Measurements from ENCODE around the gene NOS1AP. TPM values are rescaled to one million over a fixed set of nuclear protein-coding genes. Genes with fewer than 3 reads are reported as not detected.
A peak's percentile ranks its signal among the peaks of the same experiment; 100 is the strongest.
"Not testable (repeated sequence)": the region's sequence is repeated elsewhere in the genome, so short reads cannot be mapped to it uniquely, and the experiment has no call there.

Gene NOS1AP
- 0.06 and 0.20 TPM in 2 replicates for total RNA-seq (2014; rRNA removed; shearing (Covaris generic))

DNA sequence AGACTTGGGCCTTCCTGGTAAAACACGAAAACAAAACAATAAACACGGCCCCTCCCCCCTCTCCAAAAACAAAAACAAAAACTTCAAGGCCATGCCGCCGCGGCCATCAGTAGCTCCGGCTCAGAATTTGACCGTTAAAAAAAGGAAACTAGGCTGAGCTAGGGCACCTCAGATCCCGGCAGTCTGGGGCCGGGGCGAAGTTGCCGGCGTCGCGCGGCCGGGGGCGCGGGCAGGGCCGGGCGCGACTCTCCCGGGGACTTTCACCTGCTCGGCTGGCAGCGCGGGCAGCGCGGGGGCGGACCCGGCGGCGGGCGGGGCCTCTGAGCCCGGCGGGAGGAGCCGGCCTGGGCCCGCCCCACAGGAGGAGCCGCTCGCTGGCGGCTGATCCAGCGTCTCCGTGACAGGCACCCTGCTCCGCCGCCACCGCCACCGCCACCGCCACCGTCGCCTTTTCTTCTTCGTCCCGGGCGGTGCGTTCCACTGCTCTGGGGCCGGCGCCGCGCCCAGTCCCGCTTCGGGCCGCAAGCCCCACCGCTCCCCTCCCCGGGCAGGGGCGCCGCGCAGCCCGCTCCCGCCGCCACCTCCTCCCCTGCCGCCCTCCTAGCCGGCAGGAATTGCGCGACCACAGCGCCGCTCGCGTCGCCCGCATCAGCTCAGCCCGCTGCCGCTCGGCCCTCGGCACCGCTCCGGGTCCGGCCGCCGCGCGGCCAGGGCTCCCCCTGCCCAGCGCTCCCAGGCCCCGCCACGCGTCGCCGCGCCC lies at the start of gene NOS1AP:
NOS1AP (plus strand) TSS at position 358 of the 760 bp plus-strand sequence. CDS start 487 bp downstream, outside the sequence.
- in situ Hi-C loops (cut with HindIII; ENCODE audit: low sequenced_read_pairs): no loop called here
- DNase-seq (ENCODE audit: low spot score): peak; percentile 85

- no peak for DNase-seq (ENCODE audit: low spot score)
- in situ Hi-C loops (cut with HindIII; ENCODE audit: low sequenced_read_pairs): no loop called here
Measured at GRCh38 chr1:162020150-162020549, 49.3 kb upstream of the NOS1AP start.

- no peak for DNase-seq (ENCODE audit: low spot score)
- in situ Hi-C loops (cut with HindIII; ENCODE audit: low sequenced_read_pairs): no loop called here
Measured at GRCh38 chr1:162021124-162021523, 48.4 kb upstream of the NOS1AP start.

GRCh38 chr1:162022626-162023025 lies 46.9 kb upstream of the NOS1AP start:
- no peak for DNase-seq (ENCODE audit: low spot score)
- in situ Hi-C loops (cut with HindIII; ENCODE audit: low sequenced_read_pairs): no loop called here

- in situ Hi-C loops (cut with HindIII; ENCODE audit: low sequenced_read_pairs): no loop called here
- DNase-seq (ENCODE audit: low spot score): no peak
Measured at GRCh38 chr1:162023181-162023546, 46.3 kb upstream of the NOS1AP start.

DNA sequence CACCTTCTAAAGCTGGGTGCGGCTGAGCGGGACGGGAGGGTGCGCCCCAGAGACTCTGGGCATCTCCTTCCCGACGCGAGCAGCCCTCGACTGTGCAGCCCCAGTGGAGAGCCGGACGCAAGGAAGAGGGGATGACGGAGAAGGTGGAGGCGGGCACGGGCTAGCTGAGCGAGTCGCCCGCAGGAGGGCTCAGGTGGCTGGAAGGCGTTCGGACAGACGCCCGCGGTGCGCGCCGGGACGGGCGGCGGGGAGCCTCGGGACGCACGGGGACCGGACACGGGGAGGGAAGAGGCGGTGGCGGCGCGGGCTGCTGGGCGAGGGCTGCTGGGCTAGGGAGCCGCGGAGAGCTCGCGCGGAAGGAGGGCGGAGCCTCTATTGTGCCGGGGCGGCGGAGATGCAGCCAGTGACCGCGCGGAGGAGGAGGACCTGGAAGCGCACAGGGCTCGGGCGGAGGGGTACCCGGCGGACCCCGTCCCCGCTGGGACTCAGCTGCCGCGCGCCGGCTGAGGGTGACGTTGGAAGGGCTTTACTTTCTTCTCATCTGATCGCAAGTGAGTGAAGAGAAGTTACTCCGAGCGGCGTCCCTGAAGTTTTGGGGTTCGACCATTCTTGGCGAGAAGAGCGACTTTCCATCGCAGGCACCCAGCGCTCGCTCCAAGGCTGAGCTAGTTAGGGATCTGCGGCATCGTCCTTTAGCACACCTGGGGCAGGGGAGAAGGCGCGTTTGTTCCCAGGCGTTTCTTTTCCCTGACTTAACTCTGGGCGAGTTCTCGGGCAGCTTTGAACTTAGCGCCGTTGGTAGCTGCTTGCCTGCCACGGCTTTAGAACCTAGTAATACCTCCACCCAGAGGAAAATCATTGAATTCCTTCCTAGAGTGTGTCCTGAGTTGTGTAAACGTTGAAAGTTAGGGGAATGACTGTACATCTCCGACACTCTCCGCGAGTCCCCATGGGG lies 45.7 kb upstream of the NOS1AP start, which contains the start of gene OLFML2B:
OLFML2B (minus strand) TSS at position 323 of the 955 bp plus-strand sequence. CDS start 439 bp downstream, outside the sequence.
- peak; percentile 14 for DNase-seq (ENCODE audit: low spot score)
- in situ Hi-C loops (cut with HindIII; ENCODE audit: low sequenced_read_pairs): no loop called here

- DNase-seq (ENCODE audit: low spot score): no peak
- in situ Hi-C loops (cut with HindIII; ENCODE audit: low sequenced_read_pairs): no loop called here
Measured at GRCh38 chr1:162025541-162025940, 44.0 kb upstream of the NOS1AP start.

DNA sequence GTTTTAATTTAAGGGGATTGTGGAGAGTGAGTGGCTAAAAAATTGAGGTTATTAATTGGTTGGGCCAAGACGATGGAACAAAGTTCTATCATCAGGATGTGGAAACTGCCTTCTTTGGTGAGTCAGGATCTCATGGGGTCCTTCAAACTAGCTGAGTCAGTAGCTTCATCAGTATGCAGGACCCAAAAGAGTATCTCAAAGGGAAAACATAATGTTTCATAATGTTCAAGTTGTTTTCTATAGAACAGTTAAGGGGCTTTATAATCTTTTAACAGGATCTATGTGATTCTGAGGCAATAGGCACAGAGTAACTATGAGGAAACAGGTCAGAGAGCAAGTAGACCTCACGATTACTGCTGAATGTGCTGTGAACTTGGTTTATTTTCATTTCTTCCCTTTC lies 42.6 kb upstream of the NOS1AP start:
- no peak for DNase-seq (ENCODE audit: low spot score)
- in situ Hi-C loops (cut with HindIII; ENCODE audit: low sequenced_read_pairs): no loop called here

DNA sequence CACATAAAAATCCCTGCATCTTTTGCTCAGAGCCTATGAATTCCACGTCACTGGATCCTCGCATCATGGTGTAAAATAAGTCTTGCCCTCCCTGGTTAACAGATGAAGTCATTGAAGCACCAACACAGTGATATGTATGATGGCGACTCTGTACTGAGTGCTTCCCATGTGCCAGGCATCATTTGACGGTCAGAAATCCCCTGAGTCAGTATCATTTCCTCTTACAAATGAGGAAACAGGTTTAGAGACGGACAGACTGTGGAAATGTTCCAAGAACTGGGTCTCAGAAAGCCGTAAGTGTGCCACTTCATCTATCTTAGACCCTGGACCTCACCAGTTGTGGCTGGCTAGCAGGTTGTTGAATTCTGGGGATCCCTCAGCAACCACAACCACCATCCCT lies 40.8 kb upstream of the NOS1AP start:
- in situ Hi-C loops (cut with HindIII; ENCODE audit: low sequenced_read_pairs): no loop called here
- no peak for DNase-seq (ENCODE audit: low spot score)

DNA sequence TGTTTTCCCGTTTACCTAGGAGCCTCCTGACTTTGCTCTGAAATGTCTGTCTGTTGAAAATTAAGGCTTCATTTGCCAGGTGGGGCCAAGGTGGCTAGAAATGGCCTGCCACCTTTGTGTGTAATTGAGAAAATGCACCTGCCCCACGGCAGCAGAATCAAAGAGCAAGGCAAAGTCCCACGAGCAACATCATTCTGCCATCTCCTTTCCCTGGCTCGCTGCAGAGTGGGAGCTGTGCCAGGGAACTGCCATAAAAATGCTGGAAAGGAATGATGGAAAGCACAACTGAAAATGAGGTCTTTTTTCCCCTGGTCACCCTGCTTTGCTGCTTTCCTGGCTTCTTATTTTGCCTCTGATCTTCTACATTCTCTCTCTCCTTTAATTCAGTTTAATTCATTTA lies 40.3 kb upstream of the NOS1AP start:
- in situ Hi-C loops (cut with HindIII; ENCODE audit: low sequenced_read_pairs): no loop called here
- DNase-seq (ENCODE audit: low spot score): no peak

DNA sequence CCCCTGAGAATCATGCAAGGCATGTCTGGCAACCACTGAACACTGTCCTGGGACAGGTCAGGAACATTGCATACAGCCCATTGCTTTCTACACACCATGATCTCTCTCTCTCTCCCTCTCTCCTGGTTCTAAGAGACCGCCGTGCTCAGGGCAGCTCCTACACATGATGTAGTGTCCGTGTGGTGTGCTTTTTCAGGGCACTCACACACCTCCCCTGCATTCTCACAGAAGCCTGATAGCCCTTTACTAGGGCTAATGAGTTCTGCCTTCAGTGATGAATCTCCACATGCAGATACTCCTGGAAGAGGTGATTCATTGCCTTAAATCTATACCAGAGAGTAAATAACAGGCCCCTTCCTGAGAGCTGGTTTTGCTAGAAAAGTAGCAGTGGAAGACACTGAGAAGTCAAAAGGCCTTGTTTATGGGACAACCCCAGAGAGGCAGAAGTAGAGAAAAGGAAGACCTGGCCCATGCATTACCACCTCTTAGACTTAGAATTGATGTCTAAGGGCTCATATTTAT lies 38.7 kb upstream of the NOS1AP start:
- in situ Hi-C loops (cut with HindIII; ENCODE audit: low sequenced_read_pairs): no loop called here
- no peak for DNase-seq (ENCODE audit: low spot score)

DNA sequence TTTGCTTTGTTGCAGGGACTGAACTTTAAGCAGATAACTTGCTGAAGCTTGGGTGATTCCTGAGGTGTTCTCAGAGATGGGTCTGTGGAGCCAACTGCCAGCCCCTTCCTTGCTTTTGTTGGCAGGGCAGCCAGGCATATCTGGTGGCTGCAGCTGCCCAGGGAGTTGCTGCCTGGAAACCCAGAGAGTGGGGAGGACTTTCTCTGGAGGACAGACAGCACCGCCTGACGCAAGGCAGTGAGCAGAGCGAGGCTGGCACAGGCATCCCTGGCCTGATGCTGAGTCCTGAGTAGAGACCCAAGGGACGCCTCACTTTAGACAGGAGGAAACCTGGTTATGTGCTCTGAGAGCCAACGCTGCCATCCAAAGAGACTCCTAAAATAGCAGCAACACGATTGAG lies 36.1 kb upstream of the NOS1AP start:
- in situ Hi-C loops (cut with HindIII; ENCODE audit: low sequenced_read_pairs): no loop called here
- no peak for DNase-seq (ENCODE audit: low spot score)

DNA sequence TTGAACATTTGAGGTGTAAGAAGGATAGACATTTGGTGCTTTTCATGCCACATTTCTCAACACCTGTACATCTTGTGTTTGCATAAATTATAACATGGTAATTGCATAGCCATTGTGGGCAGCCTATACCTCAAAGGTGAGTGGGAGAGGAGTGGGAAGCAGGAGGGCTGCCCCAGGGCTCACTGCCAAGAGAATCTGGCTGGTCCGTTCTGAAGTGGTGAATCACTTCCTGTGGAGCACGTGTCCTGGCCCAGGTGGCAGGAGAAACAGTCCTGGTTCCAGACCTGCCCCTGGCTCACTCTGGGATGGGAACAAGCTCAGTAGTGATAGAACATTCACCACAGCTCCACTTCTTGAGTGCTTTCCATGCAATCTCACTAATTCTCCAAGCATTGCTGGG lies 34.2 kb upstream of the NOS1AP start:
- no peak for DNase-seq (ENCODE audit: low spot score)
- in situ Hi-C loops (cut with HindIII; ENCODE audit: low sequenced_read_pairs): no loop called here

DNA sequence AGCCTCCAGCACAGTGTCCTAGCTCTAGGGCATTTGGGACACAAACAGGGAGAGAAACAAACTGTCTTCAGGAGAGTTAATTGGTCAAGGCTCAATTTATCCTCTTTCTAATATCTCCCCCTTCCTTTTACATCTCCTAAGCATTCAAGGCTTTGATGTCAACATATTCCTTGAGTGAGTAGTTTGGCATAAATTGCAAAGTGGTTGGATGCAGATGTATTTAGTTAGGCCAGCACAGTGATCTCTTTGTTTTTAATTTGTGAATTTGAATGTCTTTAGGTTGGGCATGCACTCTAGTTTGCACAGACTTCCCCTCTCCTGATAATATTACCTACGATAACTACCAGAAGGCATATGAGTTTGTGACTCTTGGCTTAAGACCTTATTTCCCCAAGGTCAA lies 33.3 kb upstream of the NOS1AP start:
- DNase-seq (ENCODE audit: low spot score): no peak
- in situ Hi-C loops (cut with HindIII; ENCODE audit: low sequenced_read_pairs): no loop called here

DNA sequence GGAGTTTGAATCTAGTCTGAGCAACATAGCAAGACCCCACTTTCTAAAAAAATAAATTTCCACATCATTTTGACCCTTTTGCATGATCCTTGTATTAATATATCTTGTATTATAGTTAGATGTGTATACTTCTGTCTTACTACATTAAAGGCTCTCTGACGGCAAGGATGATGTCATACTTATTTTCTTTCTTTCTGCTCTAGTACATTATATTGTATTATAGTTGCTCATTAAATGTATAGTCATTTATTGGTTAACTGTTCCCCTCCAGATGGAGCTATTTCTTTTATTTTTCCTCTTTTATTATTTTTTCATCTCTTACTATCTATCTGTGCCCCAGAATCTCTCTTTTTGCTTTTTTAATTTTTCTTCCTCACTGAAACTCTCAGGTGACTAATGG lies 30.9 kb upstream of the NOS1AP start:
- DNase-seq (ENCODE audit: low spot score): no peak
- in situ Hi-C loops (cut with HindIII; ENCODE audit: low sequenced_read_pairs): no loop called here

DNA sequence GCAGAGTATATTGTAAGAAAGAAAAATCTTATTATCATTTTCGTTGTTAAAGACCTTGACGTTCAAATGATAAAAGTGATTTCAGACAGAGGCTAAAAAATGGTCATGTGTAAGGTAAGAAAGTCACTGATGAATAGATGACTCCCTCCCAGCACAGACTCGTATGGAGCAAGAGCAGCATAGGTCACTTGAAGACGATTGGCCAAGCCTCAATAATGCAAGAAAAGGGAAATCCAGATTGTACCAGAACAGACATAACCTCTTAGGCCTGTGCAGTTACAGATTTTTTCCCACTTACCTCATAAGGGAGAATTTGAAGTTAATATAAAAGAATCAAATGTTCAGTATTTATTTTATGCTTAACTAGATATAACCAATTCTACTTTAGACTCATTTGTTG lies 29.5 kb upstream of the NOS1AP start:
- DNase-seq (ENCODE audit: low spot score): no peak
- in situ Hi-C loops (cut with HindIII; ENCODE audit: low sequenced_read_pairs): no loop called here

DNA sequence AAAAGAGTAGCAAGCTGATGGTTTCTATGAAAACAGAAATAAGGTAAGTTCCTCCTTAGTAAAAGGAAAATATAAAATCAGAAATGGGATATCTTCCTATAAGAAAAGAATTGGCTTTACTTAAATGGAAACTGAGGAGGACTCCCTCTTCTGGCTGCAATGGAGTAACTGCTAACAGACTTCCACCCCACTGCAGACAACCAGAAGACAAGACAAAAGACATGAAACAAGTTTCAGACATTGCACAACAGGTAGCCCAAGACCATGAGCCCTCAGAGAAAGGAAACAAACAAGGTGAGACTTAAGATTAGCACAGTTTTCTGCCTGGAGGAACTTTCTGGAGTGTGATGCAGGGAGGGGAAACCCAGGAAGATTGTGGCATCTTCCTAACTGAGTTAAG lies 28.8 kb upstream of the NOS1AP start:
- in situ Hi-C loops (cut with HindIII; ENCODE audit: low sequenced_read_pairs): no loop called here

DNA sequence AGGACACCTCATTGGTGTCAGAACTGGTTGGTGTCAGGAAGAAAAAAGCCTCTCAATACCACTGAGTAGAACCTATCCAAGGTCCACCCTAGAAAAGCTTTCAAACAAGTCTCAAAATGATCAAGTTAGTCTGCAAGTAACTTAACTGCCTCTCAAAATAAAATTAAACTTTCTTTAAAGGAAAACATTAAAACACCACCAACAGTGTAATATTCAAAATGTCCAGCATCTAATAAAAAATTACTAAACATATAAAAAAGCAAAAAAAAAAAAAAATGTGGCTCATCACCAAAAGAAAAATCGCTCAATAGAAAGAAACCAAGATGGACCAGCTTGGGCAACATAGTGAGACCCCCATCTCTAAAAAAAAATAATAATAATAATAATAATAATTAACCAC lies 27.1 kb upstream of the NOS1AP start:
- no peak for DNase-seq (ENCODE audit: low spot score)
- in situ Hi-C loops (cut with HindIII; ENCODE audit: low sequenced_read_pairs): no loop called here

More for the DNA sequence above, 28.8 kb upstream of the NOS1AP start:
- no peak for DNase-seq (ENCODE audit: low spot score)

DNA sequence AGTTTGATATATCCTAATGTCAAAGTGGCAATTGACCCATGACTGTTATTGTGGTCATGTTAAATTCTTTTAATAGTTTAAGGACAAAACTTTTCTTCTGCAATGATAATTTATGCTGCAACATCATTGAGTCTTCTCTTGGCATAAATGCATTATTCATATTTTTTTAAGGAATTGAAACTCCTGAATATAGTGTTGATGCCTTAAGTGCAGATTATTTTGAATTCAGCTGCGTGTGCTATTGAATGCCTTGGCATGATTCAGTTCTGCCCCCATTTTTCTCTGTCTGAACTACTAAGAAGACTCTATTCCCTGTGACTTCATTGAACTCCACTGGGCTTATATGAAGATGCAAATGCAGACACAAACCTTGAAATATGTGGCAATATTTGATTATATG lies 22.6 kb upstream of the NOS1AP start:
- no peak for DNase-seq (ENCODE audit: low spot score)
- in situ Hi-C loops (cut with HindIII; ENCODE audit: low sequenced_read_pairs): no loop called here

GRCh38 chr1:162053949-162054348 lies 15.5 kb upstream of the NOS1AP start:
- in situ Hi-C loops (cut with HindIII; ENCODE audit: low sequenced_read_pairs); DNase-seq (ENCODE audit: low spot score): not testable (repeated sequence)
